Measurements from ENCODE around the gene MICA. TPM values are rescaled to one million over a fixed set of nuclear protein-coding genes. Genes with fewer than 3 reads are reported as not detected.

The MICA gene
- total RNA-seq: 47.6 and 51.6 TPM in 2 replicates

DNA sequence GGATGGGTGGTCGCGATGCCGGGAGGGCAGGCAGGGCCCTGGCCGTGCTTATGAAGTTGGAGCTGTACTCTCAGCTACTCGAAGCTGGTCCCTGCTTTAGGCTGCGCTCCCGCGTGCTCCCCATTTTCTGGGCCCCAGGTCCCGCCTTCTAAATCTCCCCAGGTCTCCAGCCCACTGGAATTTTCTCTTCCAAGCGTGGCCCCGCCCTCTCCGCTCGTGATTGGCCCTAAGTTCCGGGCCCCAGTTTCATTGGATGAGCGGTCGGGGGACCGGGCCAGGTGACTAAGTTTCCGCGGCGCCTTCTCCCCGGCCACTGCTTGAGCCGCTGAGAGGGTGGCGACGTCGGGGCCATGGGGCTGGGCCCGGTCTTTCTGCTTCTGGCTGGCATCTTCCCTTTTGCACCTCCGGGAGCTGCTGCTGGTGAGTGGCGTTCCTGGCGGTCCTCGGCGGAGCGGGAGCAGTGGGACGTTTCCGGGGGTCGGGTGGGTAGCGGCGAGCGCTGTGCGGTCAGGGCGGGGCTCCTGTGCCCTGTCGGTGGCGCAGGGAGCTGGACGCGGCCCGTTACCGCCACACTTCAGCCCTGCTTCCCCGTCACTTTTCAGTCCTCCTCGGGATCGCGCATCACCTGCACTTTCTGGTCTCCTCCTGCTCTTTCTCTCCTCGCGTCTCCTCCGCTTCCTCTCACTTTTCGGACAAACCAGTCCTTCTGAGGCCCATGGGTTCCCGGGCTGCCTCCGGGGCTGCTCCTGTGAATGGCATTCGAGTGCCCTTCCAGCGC lies at the start of gene MICA:
Gene MICA (plus strand): TSS at position 313 of the 778 bp plus-strand sequence. CDS start 38 bp downstream, at position 351.
- FAIRE-seq: no peak

DNA sequence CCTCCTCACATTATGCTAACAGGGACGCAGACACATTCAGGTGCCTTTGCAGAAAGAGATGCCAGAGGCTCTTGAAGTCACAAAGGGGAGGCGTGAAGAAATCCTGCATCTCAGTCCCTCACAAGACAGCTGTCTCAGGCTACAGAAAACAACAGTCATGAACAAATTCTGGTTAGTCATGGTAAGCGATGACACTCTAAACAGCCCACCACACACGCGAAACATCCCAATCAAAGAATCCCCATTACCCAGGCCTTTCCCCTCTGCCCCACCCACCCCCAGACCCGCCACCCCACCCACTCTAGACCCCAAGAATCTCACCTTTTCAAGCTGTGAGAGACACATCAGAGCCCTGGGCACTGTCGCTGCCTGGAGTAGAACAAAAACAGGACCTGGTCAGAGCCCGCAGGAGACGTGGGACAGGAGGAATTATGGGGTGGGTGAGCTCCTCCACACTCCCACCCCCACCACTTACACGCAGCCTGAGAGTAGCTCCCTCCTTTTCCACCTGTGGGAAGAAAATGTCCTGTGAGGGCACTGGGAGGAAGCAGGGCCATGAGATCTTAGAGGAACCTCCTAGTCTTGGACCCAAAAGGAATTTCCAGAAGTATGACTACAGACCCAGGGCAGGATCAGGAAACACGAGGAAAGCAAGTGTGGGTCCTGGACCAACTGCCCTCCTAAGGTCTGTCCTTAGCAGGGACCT lies 49.1 kb upstream of the MICA start:
- Histone ChIP-seq H3K27me3 (ENCODE audit: control insufficient read depth, insufficient read depth, low read length) (peaks cover 3% of the 10 kb centered on the region), H3K36me3 (ENCODE audit: control insufficient read depth, insufficient read depth, low read length) (no peaks in the 10 kb centered on the region), H3K4me3 (ENCODE audit: low read depth, low read length) (no peak overlapping the region)
- no peak for TF ChIP-seq CTCF (IDR thresholded peaks at IDR 0.05; ENCODE audit: insufficient read depth, low read length, severe bottlenecking)
- DNase-seq (ENCODE audit: low read depth): no peak
- FAIRE-seq: no peak

More for the DNA sequence above, at the start of gene MICA:
- DNase-seq (ENCODE audit: low read depth): peak; percentile 86
- Histone ChIP-seq H3K4me3 (ENCODE audit: low read depth, low read length) (peak within 1 kb of the TSS; percentile 86), H3K27me3 (ENCODE audit: control insufficient read depth, insufficient read depth, low read length) (no peaks in the 10 kb centered on the region), H3K36me3 (ENCODE audit: control insufficient read depth, insufficient read depth, low read length) (no peaks in the 10 kb centered on the region)
- TF ChIP-seq CTCF (IDR thresholded peaks at IDR 0.05; ENCODE audit: insufficient read depth, low read length, severe bottlenecking): no peak

GRCh38 chr6:31354864-31355582 lies 48.4 kb upstream of the MICA start:
- DNase-seq (ENCODE audit: low read depth): no peak
- peaks cover 3% of the 10 kb centered on the region for H3K27me3 ChIP-seq (ENCODE audit: control insufficient read depth, insufficient read depth, low read length)
- H3K4me3 ChIP-seq (ENCODE audit: low read depth, low read length): no peak overlapping the region
- no peak for TF ChIP-seq CTCF (IDR thresholded peaks at IDR 0.05; ENCODE audit: insufficient read depth, low read length, severe bottlenecking)
- FAIRE-seq: no peak
- H3K36me3 ChIP-seq (ENCODE audit: control insufficient read depth, insufficient read depth, low read length): no peaks in the 10 kb centered on the region

GRCh38 chr6:31355583-31355948 lies 47.8 kb upstream of the MICA start:
- DNase-seq (ENCODE audit: low read depth): no peak
- Histone ChIP-seq H3K4me3 (ENCODE audit: low read depth, low read length) (no peak overlapping the region), H3K27me3 (ENCODE audit: control insufficient read depth, insufficient read depth, low read length) (peaks cover 3% of the 10 kb centered on the region), H3K36me3 (ENCODE audit: control insufficient read depth, insufficient read depth, low read length) (no peaks in the 10 kb centered on the region)
- no peak for TF ChIP-seq CTCF (IDR thresholded peaks at IDR 0.05; ENCODE audit: insufficient read depth, low read length, severe bottlenecking)
- FAIRE-seq: no peak

DNA sequence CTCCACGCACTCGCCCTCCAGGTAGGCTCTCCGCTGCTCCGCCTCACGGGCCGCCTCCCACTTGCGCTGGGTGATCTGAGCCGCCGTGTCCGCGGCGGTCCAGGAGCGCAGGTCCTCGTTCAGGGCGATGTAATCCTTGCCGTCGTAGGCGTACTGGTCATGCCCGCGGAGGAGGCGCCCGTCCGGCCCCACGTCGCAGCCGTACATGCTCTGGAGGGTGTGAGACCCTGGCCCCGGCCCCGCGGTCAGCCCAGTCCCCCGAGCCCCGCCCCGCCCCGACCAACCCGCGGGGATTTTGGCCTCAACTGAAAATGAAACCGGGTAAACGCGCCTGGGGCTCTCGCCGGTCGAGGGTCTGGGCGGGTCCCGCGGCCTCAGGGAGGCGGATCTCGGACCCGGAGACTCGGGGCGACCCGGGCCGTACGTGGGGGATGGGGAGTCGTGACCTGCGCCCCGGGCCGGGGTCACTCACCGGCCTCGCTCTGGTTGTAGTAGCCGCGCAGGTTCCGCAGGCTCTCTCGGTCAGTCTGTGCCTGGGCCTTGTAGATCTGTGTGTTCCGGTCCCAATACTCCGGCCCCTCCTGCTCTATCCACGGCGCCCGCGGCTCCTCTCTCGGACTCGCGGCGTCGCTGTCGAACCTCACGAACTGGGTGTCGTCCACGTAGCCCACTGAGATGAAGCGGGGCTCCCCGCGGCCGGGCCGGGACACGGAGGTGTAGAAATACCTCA lies 47.0 kb upstream of the MICA start:
- H3K27me3 ChIP-seq (ENCODE audit: control insufficient read depth, insufficient read depth, low read length): peaks cover 3% of the 10 kb centered on the region
- DNase-seq (ENCODE audit: low read depth) (no peak), FAIRE-seq (no peak)
- no peak for TF ChIP-seq CTCF (IDR thresholded peaks at IDR 0.05; ENCODE audit: insufficient read depth, low read length, severe bottlenecking)
- H3K36me3 ChIP-seq (ENCODE audit: control insufficient read depth, insufficient read depth, low read length): no peaks in the 10 kb centered on the region
- peak overlapping the region; percentile 60 for H3K4me3 ChIP-seq (ENCODE audit: low read depth, low read length)

All from bronchial epithelial cell (primary cell).